Measurements from ENCODE around the gene PRKAR2A. TPM values are rescaled to one million over a fixed set of nuclear protein-coding genes. Genes with fewer than 3 reads are reported as not detected.
A peak's percentile ranks its signal among the peaks of the same experiment; 100 is the strongest.

PRKAR2A gene
- total RNA-seq, 6 experiments from 2014 or later, result 60.6 to 72.7 (median 68.2) TPM

GRCh38 chr3:48881652-48882114, 34.0 kb upstream of the PRKAR2A start:
- Mint-ChIP-seq H3K4me1 (ENCODE audit: low read depth) (peaks cover 12% of the 10 kb centered on the region), H3K36me3 (ENCODE audit: low read depth) (peaks cover 10% of the 10 kb centered on the region), H3K27me3 (ENCODE audit: insufficient read depth) (no peaks in the 10 kb centered on the region), H3K9me3 (no peaks in the 10 kb centered on the region), H3K4me3 (no peak overlapping the region), H3K27ac (no peak overlapping the region)
- TF ChIP-seq, protein P1, sequence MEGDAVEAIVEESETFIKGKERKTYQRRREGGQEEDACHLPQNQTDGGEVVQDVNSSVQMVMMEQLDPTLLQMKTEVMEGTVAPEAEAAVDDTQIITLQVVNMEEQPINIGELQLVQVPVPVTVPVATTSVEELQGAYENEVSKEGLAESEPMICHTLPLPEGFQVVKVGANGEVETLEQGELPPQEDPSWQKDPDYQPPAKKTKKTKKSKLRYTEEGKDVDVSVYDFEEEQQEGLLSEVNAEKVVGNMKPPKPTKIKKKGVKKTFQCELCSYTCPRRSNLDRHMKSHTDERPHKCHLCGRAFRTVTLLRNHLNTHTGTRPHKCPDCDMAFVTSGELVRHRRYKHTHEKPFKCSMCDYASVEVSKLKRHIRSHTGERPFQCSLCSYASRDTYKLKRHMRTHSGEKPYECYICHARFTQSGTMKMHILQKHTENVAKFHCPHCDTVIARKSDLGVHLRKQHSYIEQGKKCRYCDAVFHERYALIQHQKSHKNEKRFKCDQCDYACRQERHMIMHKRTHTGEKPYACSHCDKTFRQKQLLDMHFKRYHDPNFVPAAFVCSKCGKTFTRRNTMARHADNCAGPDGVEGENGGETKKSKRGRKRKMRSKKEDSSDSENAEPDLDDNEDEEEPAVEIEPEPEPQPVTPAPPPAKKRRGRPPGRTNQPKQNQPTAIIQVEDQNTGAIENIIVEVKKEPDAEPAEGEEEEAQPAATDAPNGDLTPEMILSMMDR (IDR thresholded peaks at IDR 0.05), result no peak
- no peak for DNase-seq

DNA sequence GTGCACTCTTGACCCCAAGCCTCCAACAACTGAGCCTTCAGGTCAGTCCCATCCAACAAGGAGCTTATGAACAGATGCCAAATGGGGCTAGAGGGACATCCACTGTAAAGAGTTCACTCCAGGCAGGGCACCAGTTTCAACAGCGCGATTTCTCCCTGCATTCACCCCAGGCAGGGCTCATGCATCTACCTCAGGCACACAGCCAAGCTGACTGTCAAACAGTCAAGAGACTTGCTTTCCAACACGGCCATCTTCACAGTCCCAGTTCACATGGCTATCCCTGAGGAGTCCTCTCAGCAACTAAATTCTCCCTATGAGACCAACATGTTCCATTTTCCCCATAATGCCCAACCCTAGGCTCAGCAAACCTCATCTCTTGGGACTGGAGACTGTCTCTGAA, 33.3 kb upstream of the PRKAR2A start:
- H3K27me3 Mint-ChIP-seq (ENCODE audit: insufficient read depth), result no peaks in the 10 kb centered on the region
- no peaks in the 10 kb centered on the region for H3K9me3 Mint-ChIP-seq

DNA sequence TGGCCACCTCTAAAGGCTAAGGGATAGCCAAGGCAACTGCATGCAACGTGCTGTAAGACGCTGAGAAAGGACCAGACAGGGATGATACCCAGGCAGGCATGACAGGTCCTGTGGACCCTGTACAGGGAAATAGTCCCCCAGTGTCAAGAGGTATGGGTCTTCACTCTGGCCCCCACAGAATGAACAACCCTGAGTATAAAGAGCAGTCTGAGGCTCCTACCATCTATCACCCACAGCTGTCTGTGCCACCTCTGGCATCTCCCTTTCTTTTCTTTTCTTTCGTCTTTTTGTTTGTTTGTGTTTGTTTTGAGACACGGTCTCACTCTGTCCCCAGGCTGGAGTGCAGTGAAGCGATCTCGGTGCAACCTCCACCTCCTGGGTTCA, 32.3 kb upstream of the PRKAR2A start:
- DNase-seq, result no peak
- H3K4me1 Mint-ChIP-seq (ENCODE audit: low read depth), result peaks cover 6% of the 10 kb centered on the region
- TF ChIP-seq, protein P1 (IDR thresholded peaks at IDR 0.05), result no peak
- no peak overlapping the region for H3K27ac Mint-ChIP-seq
- H3K27me3 Mint-ChIP-seq (ENCODE audit: insufficient read depth), result no peaks in the 10 kb centered on the region
- no peak overlapping the region for H3K4me3 Mint-ChIP-seq
- H3K9me3 Mint-ChIP-seq, result no peaks in the 10 kb centered on the region
- H3K36me3 Mint-ChIP-seq (ENCODE audit: low read depth), result peaks cover 10% of the 10 kb centered on the region

More for the DNA sequence above, 33.3 kb upstream of the PRKAR2A start:
- Mint-ChIP-seq H3K36me3 (ENCODE audit: low read depth) (peaks cover 10% of the 10 kb centered on the region), H3K27ac (no peak overlapping the region), H3K4me1 (ENCODE audit: low read depth) (peaks cover 11% of the 10 kb centered on the region), H3K4me3 (no peak overlapping the region)
- TF ChIP-seq, protein P1 (IDR thresholded peaks at IDR 0.05), result no peak
- DNase-seq, result no peak

- no peak for DNase-seq
- Mint-ChIP-seq H3K27me3 (ENCODE audit: insufficient read depth) (no peaks in the 10 kb centered on the region), H3K4me1 (ENCODE audit: low read depth) (peaks cover 6% of the 10 kb centered on the region), H3K4me3 (no peak overlapping the region), H3K36me3 (ENCODE audit: low read depth) (peaks cover 10% of the 10 kb centered on the region), H3K9me3 (no peaks in the 10 kb centered on the region), H3K27ac (no peak overlapping the region)
- TF ChIP-seq, protein P1 (IDR thresholded peaks at IDR 0.05), result no peak
These were observed 31.8 kb upstream of the PRKAR2A start for GRCh38 chr3:48879307-48879993.

- peak overlapping the region; percentile 46; the same call in 1 of the 2 replicates for H3K27ac Mint-ChIP-seq
- DNase-seq, result no peak
- no peaks in the 10 kb centered on the region for H3K27me3 Mint-ChIP-seq (ENCODE audit: insufficient read depth)
- H3K4me3 Mint-ChIP-seq, result no peak overlapping the region
- TF ChIP-seq, protein P1 (IDR thresholded peaks at IDR 0.05), result no peak
- no peaks in the 10 kb centered on the region for H3K9me3 Mint-ChIP-seq
- peaks cover 10% of the 10 kb centered on the region for H3K36me3 Mint-ChIP-seq (ENCODE audit: low read depth)
- H3K4me1 Mint-ChIP-seq (ENCODE audit: low read depth), result peaks cover 6% of the 10 kb centered on the region
These were observed 30.0 kb upstream of the PRKAR2A start for GRCh38 chr3:48877671-48878070.

Data from HFFc6 (cell line).